Bronchus fibroblast of lung (primary cell): ENCODE data around the gene MTHFD2. TPM values are rescaled to one million over a fixed set of nuclear protein-coding genes. Genes with fewer than 3 reads are reported as not detected.

Experiments
- total RNA-seq: library from RNA; depleted of rRNA; stranded (reverse); fragments of >200 nt; gene quantifications from 2 replicates; pipeline ENCODE4 v1.2.3, GENCODE V29; 2015

The MTHFD2 gene
- total RNA-seq, result 132 and 136 TPM in 2 replicates

DNA sequence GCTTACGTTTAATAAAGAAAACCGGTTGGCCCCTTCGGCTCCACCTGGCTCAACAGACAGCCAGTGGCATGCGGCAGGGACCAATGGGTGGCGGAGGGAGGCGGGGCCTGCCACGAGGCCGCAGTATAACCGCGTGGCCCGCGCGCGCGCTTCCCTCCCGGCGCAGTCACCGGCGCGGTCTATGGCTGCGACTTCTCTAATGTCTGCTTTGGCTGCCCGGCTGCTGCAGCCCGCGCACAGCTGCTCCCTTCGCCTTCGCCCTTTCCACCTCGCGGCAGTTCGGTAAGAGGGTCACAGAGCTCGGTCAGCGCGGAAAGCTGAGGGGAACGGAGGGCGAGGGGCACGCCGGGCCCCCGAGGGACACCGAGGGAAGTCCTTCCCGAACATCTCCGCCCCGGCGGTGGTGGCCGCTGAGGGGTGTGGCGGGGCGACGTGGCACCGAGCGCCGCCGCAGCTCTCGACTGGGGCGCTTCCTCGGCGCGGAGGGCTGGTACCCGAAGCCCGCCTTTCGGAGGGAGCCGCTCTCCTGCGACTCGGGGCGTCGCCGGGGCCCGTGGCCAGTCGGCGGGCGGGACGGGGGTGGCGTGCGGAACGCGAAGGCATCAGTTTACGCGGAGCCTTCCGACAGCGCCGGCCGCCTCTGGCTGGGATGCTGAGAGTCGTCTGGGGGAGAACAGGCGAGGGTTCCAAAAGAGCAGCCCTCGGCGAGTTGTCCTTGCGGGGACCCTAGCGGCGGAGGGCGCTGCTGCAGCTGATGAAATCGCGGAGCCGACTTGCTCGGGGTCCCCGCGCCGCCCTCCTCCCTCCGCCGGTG lies at the start of gene MTHFD2:
MTHFD2 (plus strand) TSS at position 155 of the 814 bp plus-strand sequence; CDS start at position 182, 27 bp downstream.

DNA sequence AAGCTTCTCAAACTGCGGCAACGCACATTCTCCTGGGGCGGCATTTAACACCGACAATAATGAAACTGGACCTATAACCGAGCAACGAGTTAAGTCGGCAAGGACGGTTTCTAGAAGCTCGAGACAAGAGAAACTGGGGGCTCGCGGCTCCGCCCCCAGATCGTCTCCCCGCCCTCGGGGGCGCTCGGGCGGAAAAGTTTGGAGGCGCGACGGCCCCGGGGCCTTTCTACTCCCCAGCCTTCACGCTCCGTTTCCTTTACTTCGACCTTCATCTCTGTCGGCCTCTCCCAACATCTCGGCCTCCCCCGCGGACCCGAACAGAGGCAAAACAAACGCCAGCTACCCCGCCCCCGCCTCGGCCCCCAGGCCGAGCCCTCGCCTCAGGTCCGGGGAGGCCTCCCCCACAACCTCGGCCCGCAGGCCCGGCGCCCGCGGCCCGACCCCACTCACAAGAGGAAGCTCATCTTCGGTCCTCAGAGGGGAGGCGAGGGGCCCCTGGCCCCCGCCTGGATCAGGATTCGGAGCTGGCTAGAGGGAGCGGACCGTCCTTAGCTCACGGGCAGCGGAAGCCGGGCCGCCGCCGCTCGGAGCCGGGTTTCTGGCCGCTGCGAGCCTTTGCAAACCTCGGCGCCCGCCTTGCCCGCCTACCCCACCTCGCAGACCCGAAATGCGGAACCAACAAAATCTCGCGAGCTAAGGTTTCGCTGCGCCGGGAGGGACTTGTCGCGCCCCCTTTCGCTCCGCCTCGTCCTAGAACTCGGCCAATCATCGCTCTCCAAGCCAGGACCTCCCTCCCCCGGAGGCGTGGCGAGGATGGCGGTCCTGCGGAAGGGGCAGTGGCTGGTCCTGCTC lies 20.0 kb upstream of the MTHFD2 start, which contains the start of gene MOB1A:
MOB1A (minus strand) TSS at position 669 of the 852 bp plus-strand sequence; CDS start at position 464, 205 bp downstream.

Other genes with a start within 250 kb of the MTHFD2 start
- 1.6 and 1.7 TPM in 2 replicates for gene TET3, start 213.7 kb upstream of the MTHFD2 start, total RNA-seq
- gene BOLA3, start 50.7 kb upstream of the MTHFD2 start, total RNA-seq, result 89.8 and 129 TPM in 2 replicates
- gene MOB1A, start 19.7 kb upstream of the MTHFD2 start, total RNA-seq, result 63.6 and 85.2 TPM in 2 replicates
- under 0.01 TPM in 1 of 2 replicates, not detected in the other for gene SLC4A5, start 144.8 kb downstream of the MTHFD2 start, total RNA-seq
- gene DCTN1, start 181.7 kb downstream of the MTHFD2 start, total RNA-seq, result 97.1 and 102 TPM in 2 replicates
- 2.4 and 3.7 TPM in 2 replicates for gene C2orf81, start 223.0 kb downstream of the MTHFD2 start, total RNA-seq
- 58.3 and 76.0 TPM in 2 replicates for gene WDR54, start 223.1 kb downstream of the MTHFD2 start, total RNA-seq
- 14.0 and 17.0 TPM in 2 replicates for gene RTKN, start 243.3 kb downstream of the MTHFD2 start, total RNA-seq